ENCODE measurements around the gene FAM237B.

DNA sequence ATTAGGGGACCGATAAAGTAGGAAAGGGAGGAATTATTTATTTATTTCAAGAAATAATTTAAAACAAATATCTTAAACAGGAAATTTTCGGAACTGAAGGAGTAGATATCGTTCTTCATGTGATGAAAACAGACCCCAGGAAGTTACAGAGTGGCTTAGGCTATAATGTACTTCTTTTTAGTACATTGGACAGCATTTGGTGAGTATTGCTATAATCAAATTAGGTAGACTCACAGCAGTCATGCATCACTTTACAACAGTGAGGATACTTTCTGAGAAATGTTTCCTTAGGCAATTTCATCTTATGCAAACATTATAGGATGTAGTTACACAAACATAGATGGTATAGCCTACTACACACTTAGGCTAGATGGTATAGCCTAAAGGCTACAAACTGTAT lies 33.0 kb downstream of the FAM237B start:
- TF ChIP-seq, protein P1, sequence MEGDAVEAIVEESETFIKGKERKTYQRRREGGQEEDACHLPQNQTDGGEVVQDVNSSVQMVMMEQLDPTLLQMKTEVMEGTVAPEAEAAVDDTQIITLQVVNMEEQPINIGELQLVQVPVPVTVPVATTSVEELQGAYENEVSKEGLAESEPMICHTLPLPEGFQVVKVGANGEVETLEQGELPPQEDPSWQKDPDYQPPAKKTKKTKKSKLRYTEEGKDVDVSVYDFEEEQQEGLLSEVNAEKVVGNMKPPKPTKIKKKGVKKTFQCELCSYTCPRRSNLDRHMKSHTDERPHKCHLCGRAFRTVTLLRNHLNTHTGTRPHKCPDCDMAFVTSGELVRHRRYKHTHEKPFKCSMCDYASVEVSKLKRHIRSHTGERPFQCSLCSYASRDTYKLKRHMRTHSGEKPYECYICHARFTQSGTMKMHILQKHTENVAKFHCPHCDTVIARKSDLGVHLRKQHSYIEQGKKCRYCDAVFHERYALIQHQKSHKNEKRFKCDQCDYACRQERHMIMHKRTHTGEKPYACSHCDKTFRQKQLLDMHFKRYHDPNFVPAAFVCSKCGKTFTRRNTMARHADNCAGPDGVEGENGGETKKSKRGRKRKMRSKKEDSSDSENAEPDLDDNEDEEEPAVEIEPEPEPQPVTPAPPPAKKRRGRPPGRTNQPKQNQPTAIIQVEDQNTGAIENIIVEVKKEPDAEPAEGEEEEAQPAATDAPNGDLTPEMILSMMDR (IDR thresholded peaks at IDR 0.05), result no peak
- TF ChIP-seq GABPB1 (CRISPR knock-in tag; IDR thresholded peaks at IDR 0.05), result no peak
